ENCODE results near the gene JADE2. TPM values are rescaled to one million over a fixed set of nuclear protein-coding genes. Genes with fewer than 3 reads are reported as not detected.

Gene JADE2
- 10 to 100 TPM in 3 of 4 donors, 1 to 10 TPM in 1; 9.1 to 32.8 (median 14.9) TPM for total RNA-seq

- no peaks in the 10 kb centered on the region for H3K9me3 ChIP-seq
- no peak for DNase-seq
- intact Hi-C loops (cut with DNase I): loop anchor here (5.0 to 10.0 kb wide), 2 partner anchors 110 to 153 kb away; partner anchors contain the start of genes CDKN2AIPNL and UBE2B
- TF ChIP-seq POLR2A (IDR thresholded peaks at IDR 0.05): peak in 2 of 4 donors; percentile 36 to 53
- peak in 1 of 6 experiments; percentile 2 for TF ChIP-seq CTCF (IDR thresholded peaks at IDR 0.05)
- H3K36me3 ChIP-seq: no peaks in the 10 kb centered on the region
- H3K4me3 ChIP-seq: peak within 1 kb of the TSS; percentile 79 to 98 (median 90)
- WGBS, 2 donors: 0% methylated on average over 11 to 34 of the region's 57 CpGs
- H3K27ac ChIP-seq: peak within 1 kb of the TSS; percentile 89 to 99 (median 96)
- no peaks in the 10 kb centered on the region for H3K27me3 ChIP-seq
- peaks cover 31 to 56% (median 34%) of the 10 kb centered on the region in 3 donors for H3K4me1 ChIP-seq
Measured at GRCh38 chr5:134524826-134525682, at the start of gene JADE2. Gene JADE2, plus strand, starts transcription at chr5:134525670. Its CDS starts 10,188 bp downstream, at chr5:134535858.

GRCh38 chr5:134477462-134478245 is 47.8 kb upstream of the JADE2 start:
- Histone ChIP-seq H3K27me3 (no peaks in the 10 kb centered on the region), H3K36me3 (no peaks in the 10 kb centered on the region), H3K27ac (no peak overlapping the region), H3K4me3 (no peak overlapping the region), H3K4me1 (no peaks in the 10 kb centered on the region), H3K9me3 (no peaks in the 10 kb centered on the region)
- 79 to 84% methylated on average over 11 to 12 of the region's 14 CpGs for WGBS, 2 donors
- TF ChIP-seq POLR2A (IDR thresholded peaks at IDR 0.05): no peak
- no peak for TF ChIP-seq CTCF (IDR thresholded peaks at IDR 0.05)
- intact Hi-C loops (cut with DNase I): no loop called here
- no peak for DNase-seq

GRCh38 chr5:134479839-134480238 is 45.6 kb upstream of the JADE2 start:
- intact Hi-C loops (cut with DNase I): no loop called here
- WGBS, 2 donors: 90 to 94% methylated on average over 4 of the region's 4 CpGs
- no peak overlapping the region for H3K27ac ChIP-seq

GRCh38 chr5:134489227-134489944 is 36.1 kb upstream of the JADE2 start:
- H3K4me3 ChIP-seq: no peak overlapping the region
- H3K4me1 ChIP-seq: no peaks in the 10 kb centered on the region
- WGBS, 2 donors: 88 to 91% methylated on average over 7 of the region's 7 CpGs
- no peak overlapping the region for H3K27ac ChIP-seq
- DNase-seq: no peak
- no peak for TF ChIP-seq POLR2A (IDR thresholded peaks at IDR 0.05)
- no peak for TF ChIP-seq CTCF (IDR thresholded peaks at IDR 0.05)
- intact Hi-C loops (cut with DNase I): no loop called here
- H3K27me3 ChIP-seq: no peaks in the 10 kb centered on the region
- H3K36me3 ChIP-seq: no peaks in the 10 kb centered on the region
- no peaks in the 10 kb centered on the region for H3K9me3 ChIP-seq

More at GRCh38 chr5:134479839-134480238, 45.6 kb upstream of the JADE2 start:
- no peaks in the 10 kb centered on the region for H3K27me3 ChIP-seq
- DNase-seq: no peak
- H3K4me3 ChIP-seq: no peak overlapping the region
- no peaks in the 10 kb centered on the region for H3K36me3 ChIP-seq
- TF ChIP-seq CTCF (IDR thresholded peaks at IDR 0.05) (no peak), POLR2A (IDR thresholded peaks at IDR 0.05) (no peak)
- H3K9me3 ChIP-seq: no peaks in the 10 kb centered on the region
- no peaks in the 10 kb centered on the region for H3K4me1 ChIP-seq
